AG09309 (cell line): ENCODE measurements around the gene GFOD1.
"Not testable (repeated sequence)": the region's sequence is repeated elsewhere in the genome, so short reads cannot be mapped to it uniquely, and the experiment has no call there.

Experiments used
- DNase-seq: peaks from one replicate; pipeline ENCODE4 v3.0.0-alpha.2; 2010; ENCODE audit warnings: low read depth
- H3K4me3 ChIP-seq: 2 replicates; pipeline ENCODE4 v1.5.1; 2011; ENCODE audit warnings: mild to moderate bottlenecking, low read depth, low read length, moderate library complexity; ENCODE audit not compliant: control insufficient read depth
- TF ChIP-seq, protein P1 (sequence below): IDR thresholded peaks from 2 replicates; pipeline ENCODE4 v1.5.1; 2011; ENCODE audit warnings: mild to moderate bottlenecking, low read depth, low read length, inconsistent platforms; ENCODE audit not compliant: insufficient read depth, control insufficient read depth; ENCODE audit errors: missing control alignments

Gene GFOD1

DNA sequence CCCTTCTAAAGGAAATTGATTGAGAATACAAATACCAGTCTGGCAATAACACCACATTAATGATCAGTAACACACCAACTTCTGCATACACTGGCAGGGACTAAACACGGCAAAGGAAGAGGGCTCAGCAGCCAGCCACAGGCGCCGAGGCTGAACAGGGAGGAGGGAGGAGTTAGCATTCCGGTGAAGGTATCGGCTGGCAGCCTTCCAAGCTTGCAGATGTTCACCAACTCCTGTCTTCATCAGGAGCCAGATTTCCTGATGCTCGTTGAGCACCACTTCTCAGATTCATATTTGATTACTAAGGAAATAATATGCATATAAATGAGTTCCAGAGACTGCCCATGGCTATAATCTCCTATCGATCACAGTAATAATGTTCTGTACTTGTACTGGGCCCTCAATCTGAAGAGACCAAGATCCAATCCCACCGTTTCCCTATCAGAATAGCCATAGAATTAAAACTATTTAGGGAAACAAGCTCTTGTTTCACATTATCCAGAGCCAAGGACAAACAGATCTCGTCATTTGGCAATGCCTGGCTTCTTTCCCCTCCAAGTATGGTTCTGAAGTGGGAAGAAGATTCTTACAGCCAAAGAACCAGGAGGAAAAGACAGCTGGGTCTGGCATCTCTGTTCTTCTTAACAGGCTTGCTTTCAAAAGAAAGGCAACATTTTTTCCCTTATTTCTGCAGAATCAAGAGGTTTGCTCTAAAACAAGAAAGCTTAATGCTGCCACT is 42.2 kb downstream of the GFOD1 start:
- DNase-seq: no peak
- TF ChIP-seq, protein P1, sequence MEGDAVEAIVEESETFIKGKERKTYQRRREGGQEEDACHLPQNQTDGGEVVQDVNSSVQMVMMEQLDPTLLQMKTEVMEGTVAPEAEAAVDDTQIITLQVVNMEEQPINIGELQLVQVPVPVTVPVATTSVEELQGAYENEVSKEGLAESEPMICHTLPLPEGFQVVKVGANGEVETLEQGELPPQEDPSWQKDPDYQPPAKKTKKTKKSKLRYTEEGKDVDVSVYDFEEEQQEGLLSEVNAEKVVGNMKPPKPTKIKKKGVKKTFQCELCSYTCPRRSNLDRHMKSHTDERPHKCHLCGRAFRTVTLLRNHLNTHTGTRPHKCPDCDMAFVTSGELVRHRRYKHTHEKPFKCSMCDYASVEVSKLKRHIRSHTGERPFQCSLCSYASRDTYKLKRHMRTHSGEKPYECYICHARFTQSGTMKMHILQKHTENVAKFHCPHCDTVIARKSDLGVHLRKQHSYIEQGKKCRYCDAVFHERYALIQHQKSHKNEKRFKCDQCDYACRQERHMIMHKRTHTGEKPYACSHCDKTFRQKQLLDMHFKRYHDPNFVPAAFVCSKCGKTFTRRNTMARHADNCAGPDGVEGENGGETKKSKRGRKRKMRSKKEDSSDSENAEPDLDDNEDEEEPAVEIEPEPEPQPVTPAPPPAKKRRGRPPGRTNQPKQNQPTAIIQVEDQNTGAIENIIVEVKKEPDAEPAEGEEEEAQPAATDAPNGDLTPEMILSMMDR: no peak
- H3K4me3 ChIP-seq: no peak overlapping the region

GRCh38 chr6:13444604-13445003 is 42.8 kb downstream of the GFOD1 start:
- H3K4me3 ChIP-seq: no peak overlapping the region
- no peak for DNase-seq
- TF ChIP-seq, protein P1: no peak

DNA sequence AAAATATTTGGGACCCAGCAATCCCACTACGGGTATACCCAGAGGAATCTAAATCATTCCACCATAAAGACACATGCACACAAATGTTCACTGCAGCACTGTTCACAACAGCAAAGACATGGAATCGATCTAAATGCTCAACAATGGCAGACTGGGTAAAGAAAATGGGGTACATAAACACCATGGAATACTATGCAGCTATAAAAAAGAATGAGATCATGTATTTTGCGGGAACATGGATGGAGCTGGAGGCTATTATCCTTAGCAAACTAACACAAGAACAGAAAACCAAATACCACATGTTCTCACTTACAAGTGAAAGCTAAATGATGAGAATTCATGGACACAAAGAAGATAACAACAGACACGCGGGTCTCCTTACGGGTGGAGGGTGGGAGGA is 43.4 kb downstream of the GFOD1 start:
- not testable (repeated sequence) for DNase-seq, H3K4me3 ChIP-seq

DNA sequence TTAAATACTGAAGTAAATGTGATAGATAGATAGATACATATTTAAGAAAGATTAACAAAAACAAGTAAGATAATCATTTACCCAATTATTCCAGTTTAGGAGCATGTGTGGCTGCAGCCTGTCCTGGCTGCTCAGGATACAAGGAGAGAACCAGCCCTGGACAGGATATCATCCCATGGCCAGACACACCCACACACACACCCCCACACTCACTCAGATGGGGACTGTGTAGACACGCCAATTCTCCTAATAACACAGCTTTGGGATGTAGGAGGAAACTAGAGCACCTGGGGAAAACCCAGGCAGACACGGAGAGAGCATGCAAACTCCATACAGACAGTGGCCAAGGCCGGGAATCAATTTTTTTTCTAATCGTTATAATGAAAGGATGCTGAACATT is 45.6 kb downstream of the GFOD1 start:
- H3K4me3 ChIP-seq: no peak overlapping the region
- DNase-seq: no peak
- TF ChIP-seq, protein P1: no peak

DNA sequence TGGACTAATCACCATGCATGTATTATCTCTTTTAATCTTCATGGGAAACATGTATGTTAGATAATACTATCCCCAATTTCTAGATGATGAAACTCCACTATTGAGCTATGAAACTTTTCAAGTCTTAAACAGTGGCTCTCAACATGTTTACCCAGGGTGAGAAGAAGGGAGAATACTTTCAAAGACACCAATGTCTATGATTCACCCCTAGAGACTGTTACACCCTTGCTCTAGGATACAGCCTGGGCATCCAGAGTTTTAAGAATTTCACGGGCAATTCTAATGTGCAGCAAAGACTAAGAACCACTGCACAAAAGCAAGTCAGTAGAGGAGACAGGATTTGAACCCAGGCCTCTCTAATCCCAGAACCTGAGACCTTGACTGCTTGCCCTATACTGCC is 47.8 kb downstream of the GFOD1 start:
- TF ChIP-seq, protein P1: no peak
- no peak overlapping the region for H3K4me3 ChIP-seq
- DNase-seq: no peak

GRCh38 chr6:13438126-13438525 is 49.3 kb downstream of the GFOD1 start:
- H3K4me3 ChIP-seq: no peak overlapping the region
- no peak for DNase-seq
- TF ChIP-seq, protein P1: no peak

DNA sequence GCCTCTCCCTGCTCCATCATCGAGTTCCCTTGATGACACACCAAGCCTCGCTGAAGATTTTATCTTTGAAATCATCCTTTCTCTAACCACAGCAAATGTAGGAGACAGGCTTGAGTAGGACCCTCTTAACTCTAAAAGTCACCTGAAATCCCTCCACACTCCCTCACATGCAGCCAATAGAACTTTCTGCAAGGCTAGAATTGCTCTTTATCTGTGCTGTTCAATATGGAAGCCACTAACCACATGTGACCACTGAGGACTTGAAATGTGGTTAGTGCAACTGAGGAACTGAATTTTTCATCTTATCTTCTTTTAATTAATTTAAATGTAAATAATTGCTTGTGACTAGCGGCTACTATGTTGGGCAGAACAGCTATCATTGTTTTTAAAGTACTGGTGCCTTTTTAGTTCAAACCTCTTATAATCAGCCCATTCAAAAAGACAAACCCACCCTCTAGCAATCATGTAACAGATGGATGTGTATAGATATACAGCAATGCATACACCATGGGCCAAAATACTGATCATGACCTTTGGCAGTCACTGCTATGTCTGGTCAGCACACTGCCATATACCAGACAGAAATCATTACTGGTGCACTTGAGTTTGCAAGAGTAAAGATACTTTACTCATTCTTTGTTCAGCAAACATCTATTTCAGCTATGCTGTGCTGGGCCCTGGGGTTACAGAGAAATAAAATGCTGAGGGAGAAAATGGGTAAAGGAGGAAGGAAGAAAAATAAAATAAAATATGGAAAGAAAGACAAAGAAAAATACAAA is 50.0 kb downstream of the GFOD1 start:
- TF ChIP-seq, protein P1: no peak
- DNase-seq: no peak
- no peak overlapping the region for H3K4me3 ChIP-seq
